AG09319 (cell line): Measurements from ENCODE around the gene SEC24D.
A peak's percentile ranks its signal among the peaks of the same experiment; 100 is the strongest.

Source experiments
- DNase-seq: peaks from one replicate; pipeline ENCODE4 v3.0.0-alpha.2; 2010; ENCODE audit warnings: low read depth; ENCODE audit errors: extremely low read depth
- TF ChIP-seq, protein P1 (sequence below): IDR thresholded peaks from 2 replicates; pipeline ENCODE4 v1.5.1; 2011; ENCODE audit warnings: low read depth, mild to moderate bottlenecking, inconsistent platforms, low read length, moderate library complexity

Gene SEC24D

DNA sequence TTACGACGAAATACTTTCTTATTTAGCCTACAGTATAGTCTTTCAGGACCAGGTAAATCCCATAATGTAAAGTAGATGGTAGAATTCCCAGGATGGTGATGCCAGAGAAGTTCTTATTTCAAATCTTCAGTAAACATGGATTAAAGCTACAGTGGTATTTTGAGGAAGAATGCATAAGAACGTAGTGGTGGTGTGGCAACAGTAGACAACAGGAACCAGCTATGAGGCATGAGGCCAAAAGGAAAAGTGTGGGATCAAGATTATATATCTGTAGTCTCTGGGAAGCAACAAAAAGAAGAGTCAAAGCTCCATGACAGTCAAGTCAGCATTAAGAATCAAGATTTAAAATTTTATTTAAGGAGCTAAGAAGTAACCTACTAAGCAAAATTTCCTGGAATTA lies 90.6 kb downstream of the SEC24D start:
- TF ChIP-seq, protein P1, sequence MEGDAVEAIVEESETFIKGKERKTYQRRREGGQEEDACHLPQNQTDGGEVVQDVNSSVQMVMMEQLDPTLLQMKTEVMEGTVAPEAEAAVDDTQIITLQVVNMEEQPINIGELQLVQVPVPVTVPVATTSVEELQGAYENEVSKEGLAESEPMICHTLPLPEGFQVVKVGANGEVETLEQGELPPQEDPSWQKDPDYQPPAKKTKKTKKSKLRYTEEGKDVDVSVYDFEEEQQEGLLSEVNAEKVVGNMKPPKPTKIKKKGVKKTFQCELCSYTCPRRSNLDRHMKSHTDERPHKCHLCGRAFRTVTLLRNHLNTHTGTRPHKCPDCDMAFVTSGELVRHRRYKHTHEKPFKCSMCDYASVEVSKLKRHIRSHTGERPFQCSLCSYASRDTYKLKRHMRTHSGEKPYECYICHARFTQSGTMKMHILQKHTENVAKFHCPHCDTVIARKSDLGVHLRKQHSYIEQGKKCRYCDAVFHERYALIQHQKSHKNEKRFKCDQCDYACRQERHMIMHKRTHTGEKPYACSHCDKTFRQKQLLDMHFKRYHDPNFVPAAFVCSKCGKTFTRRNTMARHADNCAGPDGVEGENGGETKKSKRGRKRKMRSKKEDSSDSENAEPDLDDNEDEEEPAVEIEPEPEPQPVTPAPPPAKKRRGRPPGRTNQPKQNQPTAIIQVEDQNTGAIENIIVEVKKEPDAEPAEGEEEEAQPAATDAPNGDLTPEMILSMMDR: no peak
- DNase-seq: no peak

DNA sequence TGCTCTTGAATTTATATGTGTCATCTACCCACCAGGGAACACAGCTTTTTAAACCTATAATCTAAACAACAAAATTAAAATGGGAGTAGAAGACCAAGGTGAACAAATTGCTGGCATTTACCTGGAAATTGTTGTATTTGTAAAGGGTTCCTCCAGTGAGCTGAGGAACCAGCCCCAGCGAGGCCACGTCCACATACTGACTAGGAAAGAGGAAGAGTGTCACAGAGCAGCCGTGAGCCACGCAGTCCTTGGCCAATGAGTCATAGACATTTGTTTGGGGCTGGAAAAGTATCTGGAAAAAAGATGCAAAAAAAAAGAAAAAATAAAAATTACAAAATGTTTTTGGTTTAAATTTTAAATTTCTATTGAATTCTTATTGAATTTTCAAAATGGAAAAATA lies 92.1 kb downstream of the SEC24D start:
- no peak for DNase-seq

DNA sequence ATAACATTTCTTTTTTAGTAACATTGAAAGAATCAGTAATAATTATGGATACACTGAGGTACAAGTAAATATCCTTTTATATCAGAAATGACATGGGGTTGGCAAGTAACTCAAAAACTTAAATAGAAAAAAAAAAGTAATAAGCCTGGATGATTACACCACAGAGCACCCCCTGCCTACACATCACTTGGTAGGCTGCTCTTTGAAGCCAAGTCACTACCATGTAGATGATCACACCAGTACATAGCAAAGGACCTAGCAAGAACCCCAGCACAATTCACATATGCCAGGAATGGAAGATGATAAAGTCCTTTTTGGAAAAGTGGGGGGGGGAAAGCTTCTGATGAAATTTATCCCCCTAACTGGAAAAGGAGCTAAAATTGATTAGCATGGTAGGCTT lies 93.9 kb downstream of the SEC24D start:
- DNase-seq: no peak
- TF ChIP-seq, protein P1: no peak

More for the DNA sequence above, 92.1 kb downstream of the SEC24D start:
- TF ChIP-seq, protein P1: no peak

DNA sequence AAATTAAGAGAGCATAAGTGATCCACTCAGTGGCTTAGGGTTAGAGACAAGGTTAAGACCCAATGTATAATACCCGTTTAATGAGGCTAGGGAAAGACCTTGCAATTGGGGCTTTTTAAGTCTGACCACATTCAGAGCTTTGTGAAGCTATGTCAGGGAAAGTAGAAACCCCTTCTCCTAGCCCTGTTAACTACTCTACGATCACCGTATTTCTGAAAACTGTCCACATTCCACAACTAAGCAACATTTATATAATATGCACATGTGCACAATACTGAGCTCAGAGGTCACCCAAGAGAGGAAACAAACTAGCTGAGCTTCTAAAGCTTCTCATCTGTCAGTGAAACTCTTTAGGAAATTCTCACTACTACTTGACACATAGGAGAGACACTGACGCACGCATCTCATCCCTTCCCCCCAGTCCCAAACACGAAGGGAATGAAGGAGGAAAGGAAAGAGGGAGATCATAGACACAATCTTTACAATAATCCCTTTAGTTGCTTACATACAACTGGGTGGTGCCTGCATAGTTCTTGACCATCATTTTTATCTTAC lies 94.5 kb downstream of the SEC24D start:
- no peak for DNase-seq
- TF ChIP-seq, protein P1: no peak

DNA sequence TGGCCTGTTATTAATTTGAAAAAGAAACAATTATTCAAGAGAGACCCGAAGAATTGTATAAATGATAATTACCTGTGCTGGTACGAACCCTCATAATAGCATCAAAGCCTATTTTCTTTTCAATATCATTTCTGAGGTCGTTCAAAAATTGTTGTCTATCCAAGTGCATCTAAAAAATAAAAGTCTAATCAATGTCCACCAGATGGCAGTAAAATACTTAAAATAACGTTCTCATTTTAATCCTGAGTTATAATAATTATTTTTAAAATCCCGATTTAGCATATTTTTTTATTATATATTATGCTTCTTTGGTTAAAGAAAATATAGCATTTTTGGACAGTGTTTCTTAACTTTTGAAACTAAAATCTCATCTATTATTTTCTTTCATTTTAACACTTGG lies 95.1 kb downstream of the SEC24D start:
- TF ChIP-seq, protein P1: peak; percentile 9
- no peak for DNase-seq

DNA sequence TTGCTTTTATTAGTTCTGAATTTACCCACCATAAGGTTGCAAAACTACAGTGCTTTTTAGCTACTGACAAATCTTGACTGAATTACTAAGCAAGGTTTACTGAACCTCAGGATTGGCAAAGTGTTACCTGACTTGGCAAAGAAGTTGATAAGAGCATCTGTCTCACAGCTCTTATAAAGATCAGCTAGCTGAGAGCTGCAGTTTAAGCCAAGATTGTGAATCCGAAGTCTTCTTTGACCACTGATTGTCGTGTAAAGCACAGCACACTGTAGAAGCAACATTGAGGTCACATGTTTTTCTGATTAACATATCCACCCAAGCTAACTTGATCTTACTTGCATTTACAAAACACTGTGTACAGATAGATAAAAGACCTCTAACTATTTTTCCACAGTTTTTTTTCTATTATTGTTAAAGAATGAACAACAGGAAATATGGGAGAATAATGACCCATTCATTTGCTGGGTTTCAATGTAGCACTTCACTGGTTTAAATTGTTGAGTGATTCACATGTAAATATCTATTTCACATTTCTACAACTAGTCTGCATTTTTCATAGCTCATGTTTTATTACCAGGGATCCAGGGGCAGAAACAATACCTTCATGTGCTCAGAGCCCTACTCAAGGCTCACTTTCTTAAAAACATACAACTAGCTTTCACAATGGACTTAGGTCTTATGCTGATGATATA lies 96.8 kb downstream of the SEC24D start:
- no peak for DNase-seq
- TF ChIP-seq, protein P1: no peak

DNA sequence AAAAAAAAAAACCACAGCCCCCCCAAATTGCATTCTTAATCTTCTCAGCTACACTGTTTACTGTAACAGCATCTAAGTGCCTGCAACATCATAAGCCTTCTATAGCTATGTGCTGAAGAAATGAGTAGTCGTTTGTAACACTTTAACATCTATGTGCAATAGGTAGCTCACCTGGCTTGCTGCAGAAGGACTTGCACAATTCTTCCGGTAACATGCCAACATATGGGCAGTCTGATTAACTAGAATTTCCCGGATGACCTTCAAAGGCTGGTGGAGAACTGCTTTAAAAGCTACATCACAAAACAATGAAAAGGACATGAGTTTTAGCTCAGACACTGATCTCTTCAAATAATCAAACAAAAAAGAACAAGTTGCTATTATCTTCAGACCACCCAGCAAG lies 97.8 kb downstream of the SEC24D start:
- TF ChIP-seq, protein P1: no peak
- DNase-seq: no peak
